Stromal cell of bone marrow (primary cell): ENCODE data around the gene OR52A5.
"Not testable (repeated sequence)": the region's sequence is repeated elsewhere in the genome, so short reads cannot be mapped to it uniquely, and the experiment has no call there.

Source experiments
- DNase-seq: peaks from one replicate; pipeline ENCODE4 v3.0.0-alpha.2; 2012; ENCODE audit warnings: low read depth

Gene OR52A5

DNA sequence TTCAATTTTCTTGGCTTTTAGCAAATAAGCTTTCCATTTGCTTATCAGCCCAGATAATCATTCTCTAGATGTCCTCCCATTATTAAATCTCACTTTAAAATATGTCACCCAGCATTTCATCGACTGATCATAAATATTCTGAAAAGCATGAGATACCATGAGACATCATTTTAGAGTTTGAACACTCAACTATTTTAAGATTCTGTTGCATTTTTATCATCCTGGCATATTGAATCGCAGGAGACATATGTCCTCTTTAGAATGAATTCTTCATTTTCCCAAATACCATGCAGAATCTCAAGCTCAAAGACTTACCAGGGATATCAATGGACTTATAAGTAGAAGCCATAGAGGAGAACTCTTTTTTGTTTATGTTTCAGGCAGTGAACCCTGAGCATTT lies at the start of gene OR52A5:
Gene OR52A5, minus strand, starts transcription at position 361 of the 400 bp plus-strand sequence. CDS start 5,714 bp downstream, outside the sequence.
- no peak for DNase-seq

- DNase-seq, result no peak
Measured at GRCh38 chr11:5178046-5178837, 40.1 kb upstream of the OR52A5 start.

DNA sequence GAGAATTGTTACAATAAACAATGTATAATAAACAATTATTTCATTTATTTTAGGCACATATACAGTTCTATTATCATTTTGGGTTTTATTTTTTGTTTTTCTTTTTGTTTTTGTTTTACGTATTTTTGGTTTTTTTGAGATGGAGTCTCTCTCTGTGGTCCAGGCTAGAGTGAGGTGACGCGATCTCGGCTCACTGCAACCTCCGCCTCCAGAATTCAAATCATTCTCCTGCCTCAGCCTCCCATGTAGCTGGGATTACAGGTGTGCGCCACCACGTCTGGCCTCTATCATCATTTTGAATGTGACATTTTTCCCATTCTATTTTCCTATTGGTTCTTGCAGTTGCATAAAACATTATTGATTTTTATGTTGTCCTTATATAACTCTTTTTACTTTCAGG lies 36.8 kb upstream of the OR52A5 start:
- no peak for DNase-seq

DNA sequence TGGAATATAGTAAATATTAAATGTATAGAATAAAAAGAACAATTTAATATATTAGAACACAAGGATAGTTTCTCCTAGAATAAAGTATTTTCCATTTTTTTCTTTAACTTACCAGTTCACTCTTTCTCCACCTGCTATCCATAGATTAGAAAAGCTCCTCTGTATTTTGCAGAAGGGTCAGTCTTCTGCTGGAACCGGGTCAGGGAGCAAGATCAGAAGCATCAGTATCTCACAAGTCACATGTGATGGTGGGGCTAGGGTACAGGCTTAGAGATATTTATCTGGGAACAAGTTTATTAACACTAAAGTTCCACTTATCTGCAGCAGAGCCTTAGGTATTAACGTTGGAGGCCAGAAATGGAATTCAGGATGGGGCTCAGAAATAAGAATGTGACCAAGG lies 33.7 kb upstream of the OR52A5 start:
- DNase-seq, result no peak

DNA sequence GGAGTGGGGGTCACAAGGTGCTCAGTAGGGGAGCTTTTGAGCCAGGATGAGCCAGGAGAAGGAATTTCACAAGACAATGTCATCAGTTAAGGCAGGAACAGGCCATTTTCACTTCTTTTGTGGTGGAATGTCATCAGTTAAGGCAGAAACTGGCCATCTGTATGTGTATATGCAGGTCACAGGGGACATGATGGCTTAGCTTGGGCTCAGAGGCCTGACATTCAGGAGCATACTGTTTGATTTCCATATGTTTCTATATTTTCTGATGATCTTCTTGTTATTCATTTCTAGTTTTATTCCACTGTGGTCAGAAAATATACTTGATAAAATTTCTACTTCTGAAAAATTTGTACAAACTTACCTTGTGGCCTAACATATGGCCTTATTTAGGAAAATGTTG lies 27.7 kb upstream of the OR52A5 start:
- DNase-seq, result not testable (repeated sequence)

DNA sequence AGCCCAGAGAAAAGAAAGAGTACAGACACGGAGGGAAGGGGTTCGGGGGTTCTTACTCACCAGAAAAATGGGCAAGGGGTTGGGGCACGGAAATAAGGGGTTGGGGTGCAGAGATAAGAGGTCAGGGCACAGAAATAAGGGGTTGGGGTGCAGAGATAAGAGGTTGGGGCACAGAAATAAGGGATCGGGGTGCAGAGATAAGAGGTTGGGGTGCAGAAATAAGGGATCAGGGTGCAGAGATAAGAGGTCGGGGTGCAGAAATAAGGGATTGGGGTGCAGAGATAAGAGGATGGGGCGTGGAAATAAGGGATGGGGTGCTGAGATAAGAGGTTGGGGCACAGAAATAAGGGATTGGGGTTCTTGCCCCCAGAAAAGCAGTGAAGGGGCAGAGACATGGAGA lies 26.7 kb upstream of the OR52A5 start:
- not testable (repeated sequence) for DNase-seq

DNA sequence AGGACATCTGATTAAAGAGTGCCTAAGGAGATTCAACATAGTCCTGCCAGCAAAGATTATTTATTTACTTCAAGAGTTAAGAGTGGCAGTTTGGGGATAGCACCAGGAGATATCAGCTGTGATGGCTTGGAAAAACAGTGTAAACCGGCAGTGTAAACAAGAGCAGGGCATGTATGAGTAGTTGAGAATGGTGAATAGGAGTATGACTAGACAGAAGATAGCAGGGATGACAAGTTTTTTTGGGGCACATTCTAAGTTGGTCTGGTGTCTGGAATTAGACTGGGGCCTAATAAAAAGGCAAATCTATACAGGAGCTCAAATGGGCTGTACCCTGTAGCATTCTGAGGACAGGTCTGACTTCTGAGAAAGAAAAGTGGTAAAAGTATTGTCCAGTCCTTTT lies 22.9 kb upstream of the OR52A5 start:
- not testable (repeated sequence) for DNase-seq

DNA sequence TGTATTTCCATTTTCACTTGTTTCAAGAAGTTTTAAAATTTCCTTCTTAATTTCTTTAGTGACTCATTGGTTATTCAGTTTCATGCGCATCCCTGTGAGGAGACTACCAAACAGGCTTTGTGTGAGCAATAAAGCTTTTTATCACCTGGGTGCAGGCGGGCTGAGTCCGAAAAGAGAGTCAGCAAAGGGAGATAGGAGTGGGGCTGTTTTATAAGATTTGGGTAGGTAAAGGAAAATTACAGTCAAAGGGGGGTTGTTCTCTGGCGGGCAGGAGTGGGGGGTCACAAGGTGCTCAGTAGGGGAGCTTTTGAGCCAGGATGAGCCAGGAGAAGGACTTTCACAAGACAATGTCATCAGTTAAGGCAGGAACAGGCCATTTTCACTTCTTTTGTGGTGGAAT lies 22.1 kb upstream of the OR52A5 start:
- not testable (repeated sequence) for DNase-seq

DNA sequence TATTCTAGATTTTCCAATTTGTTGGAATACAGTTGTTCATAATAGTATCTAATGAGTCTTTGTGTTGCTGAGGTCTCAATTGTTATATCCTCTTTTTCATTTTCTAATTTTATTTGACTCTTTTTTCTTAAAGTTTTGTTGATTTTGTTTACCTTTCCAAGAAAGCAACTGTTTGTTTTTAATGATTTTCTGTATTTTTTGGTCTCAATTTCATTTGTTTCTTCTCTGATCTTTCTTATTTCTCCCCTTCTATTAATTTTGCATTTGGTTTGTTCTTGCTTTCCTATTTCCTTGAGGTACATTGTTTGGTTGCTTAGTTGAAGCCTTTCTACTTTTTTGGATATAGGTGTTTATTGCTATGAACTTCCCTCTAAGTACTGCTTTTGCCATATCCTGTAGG lies 21.6 kb upstream of the OR52A5 start:
- DNase-seq, result no peak

GRCh38 chr11:5154657-5155056 lies 16.5 kb upstream of the OR52A5 start, which contains the start of gene OR52A1:
Gene OR52A1 (minus strand): TSS chr11:5154757. CDS start chr11:5152369, 2,388 bp downstream.
- no peak for DNase-seq

- DNase-seq, result no peak
Measured at GRCh38 chr11:5153574-5154431, 15.6 kb upstream of the OR52A5 start.

GRCh38 chr11:5151713-5152153 lies 13.6 kb upstream of the OR52A5 start:
- DNase-seq, result no peak

GRCh38 chr11:5144206-5144605 lies 6.0 kb upstream of the OR52A5 start:
- not testable (repeated sequence) for DNase-seq

GRCh38 chr11:5137014-5137413 lies 1.1 kb downstream of the OR52A5 start:
- DNase-seq, result no peak

DNA sequence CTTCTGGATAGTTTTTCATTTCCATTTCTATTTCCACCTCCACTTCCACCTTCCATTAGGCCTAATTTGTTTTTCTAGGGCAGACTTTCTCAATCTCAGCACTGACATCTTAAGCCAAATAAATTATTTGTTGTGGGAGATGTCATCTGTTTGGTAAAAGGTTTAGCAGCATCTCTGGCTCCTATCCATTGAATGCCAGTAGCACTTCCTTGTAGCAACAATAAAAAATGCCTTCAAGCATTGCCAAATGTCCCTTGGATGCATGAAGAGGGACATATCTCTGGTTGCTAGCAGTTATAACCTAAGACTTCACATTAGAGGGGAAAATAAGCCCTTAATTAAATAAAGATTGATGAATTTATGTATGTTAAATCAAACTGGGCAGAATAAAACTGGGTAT lies 1.9 kb downstream of the OR52A5 start:
- DNase-seq, result no peak

DNA sequence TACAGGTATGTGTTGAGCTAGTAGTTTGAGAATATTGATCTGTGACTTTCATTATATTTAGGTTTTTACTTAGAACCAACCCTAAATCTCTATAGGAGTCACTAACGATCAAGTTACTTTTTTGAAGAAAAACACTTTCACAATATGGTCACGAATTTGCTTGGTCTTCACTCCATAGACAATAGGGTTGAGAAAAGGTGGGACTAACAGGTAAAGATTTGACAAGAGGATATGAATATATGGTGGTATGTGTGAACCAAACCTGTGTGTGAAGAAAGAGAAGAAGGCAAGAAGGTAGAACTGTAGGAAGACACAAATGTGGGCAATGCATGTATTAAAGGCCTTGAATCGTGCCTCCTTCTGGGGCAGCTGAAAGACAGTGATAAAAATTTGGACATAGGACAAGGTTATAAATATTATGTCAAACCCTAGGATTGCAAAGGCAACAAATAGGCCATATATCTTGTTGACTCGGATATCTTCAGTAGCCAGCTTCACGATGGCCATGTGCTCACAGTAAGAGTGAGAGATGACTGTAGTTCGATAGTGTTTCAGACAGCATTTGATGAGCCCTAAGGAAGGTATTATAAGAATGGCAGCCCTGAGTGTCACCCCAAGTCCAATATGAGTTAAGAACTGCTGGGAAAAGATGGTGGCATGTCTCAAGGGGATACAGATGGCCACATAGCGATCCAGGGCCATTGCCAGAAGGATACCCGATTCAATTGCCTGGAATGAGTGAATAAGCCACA lies 6.4 kb downstream of the OR52A5 start:
- no peak for DNase-seq

DNA sequence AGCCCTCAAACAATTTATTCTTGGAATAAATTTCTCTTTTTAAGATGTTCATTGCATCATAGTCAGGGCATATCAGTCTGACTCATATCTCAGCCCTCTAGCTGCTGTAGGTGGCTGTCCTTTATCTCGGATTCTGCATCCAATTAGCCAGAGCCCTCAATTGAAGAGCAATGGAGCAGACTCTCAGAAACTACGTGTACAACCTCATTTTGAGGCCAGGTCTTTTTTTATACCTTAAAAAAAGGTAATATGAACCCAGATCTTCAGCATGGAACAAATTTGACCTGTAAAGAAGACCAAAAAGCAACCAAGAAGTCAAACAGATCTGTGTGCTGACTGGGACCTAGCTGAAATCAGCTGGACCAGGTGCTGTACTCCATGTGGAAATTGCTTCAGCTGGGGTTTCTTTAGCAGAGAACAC lies 8.7 kb downstream of the OR52A5 start:
- DNase-seq, result no peak

GRCh38 chr11:5124891-5125620 lies 13.1 kb downstream of the OR52A5 start:
- no peak for DNase-seq

DNA sequence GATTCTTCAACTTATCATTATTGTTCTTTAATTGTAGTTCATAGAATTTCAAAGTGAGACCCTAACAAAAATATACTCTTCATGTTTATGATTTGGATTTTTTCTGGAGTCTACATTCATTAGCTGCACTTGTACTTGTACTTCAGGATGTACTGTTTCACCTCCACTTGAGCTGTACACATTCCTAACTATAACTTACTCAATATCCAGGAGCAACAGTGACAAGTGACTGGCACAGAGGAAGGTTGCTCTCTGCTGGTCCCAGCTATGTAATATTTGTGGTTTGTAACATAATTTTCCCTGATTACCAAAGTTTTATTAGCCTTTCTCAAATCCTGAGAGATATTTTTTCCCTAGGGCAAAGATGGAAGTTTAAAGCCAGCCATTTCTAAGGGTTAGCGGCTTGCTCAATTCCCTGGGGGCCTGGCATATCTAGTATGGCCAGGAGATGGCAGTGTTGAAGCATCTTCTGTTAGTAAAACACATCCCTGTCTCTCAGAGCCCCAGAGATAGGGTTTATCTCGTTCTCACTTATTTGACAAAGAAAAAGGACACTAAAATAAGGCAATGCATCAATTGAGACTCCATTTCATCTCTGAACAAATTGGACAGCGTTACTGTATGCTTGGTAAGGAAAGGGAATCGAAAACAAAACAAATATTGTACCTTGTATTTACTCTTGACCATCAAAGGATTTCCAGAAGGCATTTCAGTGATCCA lies 14.2 kb downstream of the OR52A5 start:
- peak; percentile 60 for DNase-seq

- DNase-seq, result no peak
Measured at GRCh38 chr11:5118893-5119292, 19.3 kb downstream of the OR52A5 start.

DNA sequence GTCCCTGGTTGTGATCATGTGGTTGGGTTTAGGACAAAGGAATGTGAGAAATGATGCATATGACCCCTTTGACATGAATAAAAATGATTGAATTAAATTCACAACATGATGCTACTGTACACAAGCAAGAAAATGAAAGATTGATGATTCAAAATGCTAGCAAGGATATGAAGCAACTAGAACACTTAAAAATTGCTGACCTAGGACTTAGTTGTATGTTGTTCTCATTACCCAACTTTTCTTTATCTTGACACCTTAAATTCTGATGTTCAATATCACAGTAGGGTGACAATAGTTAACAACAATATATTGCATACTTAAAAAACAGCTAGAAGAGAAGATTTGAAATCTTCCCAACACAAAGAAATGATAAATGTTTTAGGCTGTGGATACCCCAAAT lies 20.6 kb downstream of the OR52A5 start:
- no peak for DNase-seq
